Uterus (tissue), 2 donors: Measurements from ENCODE around the gene CD72.

Experiments
- POLR2A ChIP-seq, 2 donors: fragments of 450-650 bp; IDR thresholded peaks; one replicate each; pipeline ENCODE4 v1.6.1; 2016; ENCODE audit warnings: antibody characterized with exemption in 2 of 2, mild to moderate bottlenecking in 1 of 2, moderate library complexity in 1 of 2
- TF ChIP-seq, protein P1 (sequence below), 4 experiments: fragments of 200-600 bp in 2 of 4; fragments of 450-650 bp in 2 of 4; sonication (generic) in 2 of 4; IDR thresholded peaks; one replicate each; pipeline ENCODE4 v1.5.1; 2016 to 2019; ENCODE audit warnings: antibody characterized with exemption in 4 of 4, mild to moderate bottlenecking in 2 of 4, moderate library complexity in 1 of 4

DNA sequence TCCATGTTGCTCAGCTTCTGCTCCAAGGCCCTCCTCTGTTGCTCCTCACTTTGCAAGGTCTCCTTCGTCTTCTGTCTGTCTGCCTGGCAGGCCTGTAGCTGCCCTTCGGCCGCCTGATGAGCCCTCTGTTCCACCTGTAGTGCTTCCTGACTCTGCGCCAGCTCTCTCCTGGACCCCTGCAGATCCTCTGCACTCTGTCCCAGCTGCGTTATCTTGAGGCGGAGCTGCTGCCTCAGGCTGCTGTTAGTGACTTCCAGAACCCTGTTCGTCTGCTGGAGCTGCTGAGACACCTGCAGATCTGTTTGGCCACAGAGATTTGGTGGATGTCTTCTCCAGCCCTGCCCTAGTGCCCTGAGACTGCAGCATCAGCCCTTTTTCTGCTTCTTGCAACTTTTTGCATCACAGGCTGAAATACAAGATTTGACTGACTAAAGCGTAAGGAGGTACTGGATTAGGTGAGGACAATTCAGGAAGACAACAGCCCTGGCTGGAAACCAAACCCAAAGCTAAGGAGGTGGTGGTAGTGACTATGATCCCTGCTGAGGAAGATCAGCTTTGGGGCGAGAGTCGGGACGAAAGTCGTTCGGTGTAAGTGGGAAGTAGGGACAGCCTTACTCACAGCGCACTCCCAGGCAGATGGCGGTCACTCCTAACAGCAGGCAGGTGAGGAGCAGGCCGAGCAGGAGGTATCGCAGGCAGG is 2.1 kb downstream of the CD72 start:
- TF ChIP-seq, protein P1, sequence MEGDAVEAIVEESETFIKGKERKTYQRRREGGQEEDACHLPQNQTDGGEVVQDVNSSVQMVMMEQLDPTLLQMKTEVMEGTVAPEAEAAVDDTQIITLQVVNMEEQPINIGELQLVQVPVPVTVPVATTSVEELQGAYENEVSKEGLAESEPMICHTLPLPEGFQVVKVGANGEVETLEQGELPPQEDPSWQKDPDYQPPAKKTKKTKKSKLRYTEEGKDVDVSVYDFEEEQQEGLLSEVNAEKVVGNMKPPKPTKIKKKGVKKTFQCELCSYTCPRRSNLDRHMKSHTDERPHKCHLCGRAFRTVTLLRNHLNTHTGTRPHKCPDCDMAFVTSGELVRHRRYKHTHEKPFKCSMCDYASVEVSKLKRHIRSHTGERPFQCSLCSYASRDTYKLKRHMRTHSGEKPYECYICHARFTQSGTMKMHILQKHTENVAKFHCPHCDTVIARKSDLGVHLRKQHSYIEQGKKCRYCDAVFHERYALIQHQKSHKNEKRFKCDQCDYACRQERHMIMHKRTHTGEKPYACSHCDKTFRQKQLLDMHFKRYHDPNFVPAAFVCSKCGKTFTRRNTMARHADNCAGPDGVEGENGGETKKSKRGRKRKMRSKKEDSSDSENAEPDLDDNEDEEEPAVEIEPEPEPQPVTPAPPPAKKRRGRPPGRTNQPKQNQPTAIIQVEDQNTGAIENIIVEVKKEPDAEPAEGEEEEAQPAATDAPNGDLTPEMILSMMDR (IDR thresholded peaks at IDR 0.05): no peak
- TF ChIP-seq POLR2A (IDR thresholded peaks at IDR 0.05): no peak
